HepG2 (cell line): ENCODE data around the gene MPLKIP. TPM values are rescaled to one million over a fixed set of nuclear protein-coding genes. Genes with fewer than 3 reads are reported as not detected.
"Not testable (repeated sequence)": the region's sequence is repeated elsewhere in the genome, so short reads cannot be mapped to it uniquely, and the experiment has no call there.

Experiments
- ATAC-seq: fragments of 200-7000 bp; cut with Tn5 transposase; 3 replicates; pipeline ENCODE4 v1.9.1; 2020; ENCODE audit warnings: mild to moderate bottlenecking, moderate library complexity
- BruUV-seq: library from RNA; stranded (reverse); fragments of 400-500 nt; replicated peaks from 2 replicates; lab custom pipeline; 2021; lab: Mats Ljungman, UMichigan
- CTCF ChIA-PET: fragments of 300-600 bp; formaldehyde crosslinking; extraction: SDS; loops from one replicate; lab custom pipeline; 2021; ENCODE audit warnings: low total read pairs, inconsistent platforms, low intra/inter-chr PET ratio; lab: Yijun Ruan, JAX
- POLR2A ChIA-PET: fragments of 350-600 bp; sonication (Branson Sonifier 250); formaldehyde crosslinking; loops from one replicate; lab custom pipeline; 2020; ENCODE audit warnings: antibody characterized with exemption, inconsistent platforms; lab: Yijun Ruan, JAX
- DNase-seq: peaks from one replicate; pipeline ENCODE4 v3.0.0-alpha.2; 2015; ENCODE audit warnings: low spot score
- FAIRE-seq: peaks from 3 replicates; lab custom pipeline; 2011; peaks lifted over from hg19 to GRCh38; lab: Jason Lieb, UNC
- H2AFZ ChIP-seq: one replicate; pipeline ENCODE4 v1.6.1; 2011; ENCODE audit warnings: low read length, inconsistent platforms
- H3K27ac ChIP-seq: fragments of 300-600 bp; 3 replicates; pipeline ENCODE4 v1.8.0; 2011; ENCODE audit warnings: mixed run types, mild to moderate bottlenecking, mixed read lengths, low read length, inconsistent platforms; ENCODE audit not compliant: insufficient read depth; ENCODE audit errors: extremely low read length
- H3K27me3 ChIP-seq, 2 experiments: fragments of 200-600 bp in 1 of 2; 2 replicates in 1 of 2; 3 replicates in 1 of 2; pipeline versions ENCODE4 v1.6.0 to v1.8.0; 2011; ENCODE audit warnings: low read length in 2 of 2, mild to moderate bottlenecking in 2 of 2, moderate library complexity in 2 of 2, inconsistent platforms in 1 of 2; ENCODE audit not compliant: insufficient read depth in 2 of 2, control insufficient read depth in 1 of 2
- H3K36me3 ChIP-seq, 2 experiments: fragments of 200-600 bp in 1 of 2; replicated peaks in 1 of 2; 2 replicates in 1 of 2; 3 replicates in 1 of 2; pipeline versions ENCODE4 v1.5.1 to v1.8.0; 2011; ENCODE audit warnings: low read length in 2 of 2, inconsistent platforms in 1 of 2; ENCODE audit not compliant: insufficient read depth in 2 of 2, control insufficient read depth in 1 of 2
- H3K4me1 ChIP-seq: 2 replicates; pipeline ENCODE4 v1.5.1; 2012; ENCODE audit warnings: low read length, inconsistent platforms; ENCODE audit not compliant: insufficient read depth
- H3K4me2 ChIP-seq: 2 replicates; pipeline ENCODE4 v1.6.0; 2011; ENCODE audit warnings: low read depth, low read length, inconsistent platforms
- H3K4me3 ChIP-seq, 3 experiments: fragments of 200-600 bp in 1 of 3; sonication (generic), shearing (Covaris generic) in 1 of 3; replicated peaks in 1 of 3; 2 replicates each; pipeline ENCODE4 v1.5.1; 2011 to 2016; ENCODE audit warnings: low read length in 3 of 3, inconsistent platforms in 2 of 3, low read depth in 2 of 3, mild to moderate bottlenecking in 2 of 3, control low read depth in 1 of 3, mixed read lengths in 1 of 3; ENCODE audit not compliant: insufficient read depth in 1 of 3
- H3K79me2 ChIP-seq: one replicate; pipeline ENCODE4 v1.6.1; 2011; ENCODE audit warnings: low read length, inconsistent platforms; ENCODE audit not compliant: insufficient read depth
- H3K9ac ChIP-seq: 2 replicates; pipeline ENCODE4 v1.6.0; 2011; ENCODE audit warnings: mild to moderate bottlenecking, low read depth, low read length, inconsistent platforms; ENCODE audit not compliant: insufficient read depth
- H3K9me3 ChIP-seq: 2 replicates; pipeline ENCODE4 v1.5.1; 2012; ENCODE audit warnings: mild to moderate bottlenecking, low read length
- H4K20me1 ChIP-seq: 2 replicates; pipeline ENCODE4 v1.6.0; 2011; ENCODE audit warnings: inconsistent platforms, mild to moderate bottlenecking, low read length, moderate library complexity; ENCODE audit not compliant: insufficient read depth
- MTF2 ChIP-seq: sonication (generic); formaldehyde crosslinking; IDR thresholded peaks from 2 replicates; pipeline ENCODE4 v1.5.0; 2020; ENCODE audit warnings: missing genetic modification reagents, borderline replicate concordance
- NR2F1 ChIP-seq, 2 experiments: fragments of 450-650 bp in 1 of 2; formaldehyde crosslinking in 1 of 2; IDR thresholded peaks; 2 replicates each; pipeline versions ENCODE4 v1.5.0 to v1.6.1; 2016 to 2020; ENCODE audit warnings: mild to moderate bottlenecking in 1 of 2, missing compliant biosample characterization in 1 of 2, missing genetic modification reagents in 1 of 2, moderate library complexity in 1 of 2
- PTBP1 ChIP-seq: fragments of 200-400 bp; formaldehyde crosslinking; IDR thresholded peaks from 2 replicates; pipeline ENCODE4 v1.6.1; 2018; ENCODE audit warnings: low read length, low read depth; ENCODE audit not compliant: poor library complexity, severe bottlenecking
- WGBS: methylation state at CpG from one replicate; pipeline ENCODE4 v1.1.6; 2017; ENCODE audit warnings: low lambda C conversion rate; 5-methylcytosine and 5-hydroxymethylcytosine counted together
- in situ Hi-C: cut with HindIII; loops from 2 replicates; pipeline ENCODE4 v1.10.0; 2017; ENCODE audit warnings: low pct_unique_long_range_greater_than_20kb; ENCODE audit not compliant: extremely low pct_ligation_motif_present
- intact Hi-C: fragments of 100-400 bp; cut with micrococcal nuclease; formaldehyde crosslinking; loops from one replicate; pipeline ENCODE4 v1.10.0; 2022; ENCODE audit not compliant: unreplicated experiment
- polyA plus RNA-seq, 8 experiments: library from polyadenylated mRNA; depleted of rRNA in 3 of 8; stranded (reverse) in 7 of 8; unstranded in 1 of 8; fragments of >200 nt; fragmentation: Illumina TruSeq in 4 of 8; extraction: Trizol in 4 of 8; gene quantifications; 2 replicates each; pipeline versions ENCODE4 v1.2.1 to v1.2.3, GENCODE V29; 2011 to 2016; ENCODE audit warnings: low read depth in 4 of 8, missing spikeins in 1 of 8, mixed read lengths in 1 of 8; ENCODE audit not compliant: insufficient read depth in 1 of 8
- total RNA-seq, 5 experiments: library from RNA; depleted of rRNA; stranded (reverse); fragments of >200 nt; fragmentation: Illumina TruSeq; extraction: Trizol; gene quantifications; 2 replicates each; pipeline ENCODE4 v1.2.3, GENCODE V29; 2016; ENCODE audit warnings: low read depth in 1 of 5
- TF ChIP-seq, protein P1 (sequence below): sonication (generic); formaldehyde crosslinking; IDR thresholded peaks from 2 replicates; pipeline ENCODE4 v1.4.0; 2020; ENCODE audit warnings: missing genetic modification reagents, mild to moderate bottlenecking, borderline replicate concordance

Gene MPLKIP
- total and polyA plus RNA-seq, 2 of the 13 experiments (the other 11 are each of a cell fraction or from before 2014, with no cell fraction given) = 40.1 to 45.7 TPM

DNA sequence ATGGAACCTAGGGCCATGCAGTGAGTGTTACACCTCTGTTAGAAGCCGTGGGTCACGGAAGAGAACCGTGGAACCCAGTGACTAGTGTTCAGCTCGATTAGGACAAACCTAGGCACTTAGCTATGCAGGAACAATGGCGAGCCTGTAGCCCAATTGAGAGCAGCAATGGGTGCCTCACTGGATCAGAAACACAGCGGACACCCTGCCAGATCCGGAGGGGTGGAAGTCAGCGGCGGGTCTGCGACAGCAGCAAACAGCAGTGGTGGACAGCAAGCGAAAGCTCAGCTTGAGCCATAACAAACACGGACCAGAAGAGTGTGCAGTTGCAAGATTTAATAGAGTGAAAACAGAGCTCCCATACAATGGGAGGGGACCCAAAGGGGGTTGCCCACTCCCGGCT lies 38.7 kb upstream of the MPLKIP start:
- H4K20me1 ChIP-seq, H3K36me3 ChIP-seq, intact Hi-C loops, ATAC-seq, in situ Hi-C loops, H3K4me2 ChIP-seq, H2AFZ ChIP-seq, CTCF ChIA-PET, FAIRE-seq, POLR2A ChIA-PET, BruUV-seq, H3K4me1 ChIP-seq, H3K9ac ChIP-seq, H3K27me3 ChIP-seq, H3K27ac ChIP-seq, DNase-seq, H3K9me3 ChIP-seq, H3K4me3 ChIP-seq, H3K79me2 ChIP-seq: not testable (repeated sequence)
- WGBS = 94% methylated on average over 13 of the region's 13 CpGs

DNA sequence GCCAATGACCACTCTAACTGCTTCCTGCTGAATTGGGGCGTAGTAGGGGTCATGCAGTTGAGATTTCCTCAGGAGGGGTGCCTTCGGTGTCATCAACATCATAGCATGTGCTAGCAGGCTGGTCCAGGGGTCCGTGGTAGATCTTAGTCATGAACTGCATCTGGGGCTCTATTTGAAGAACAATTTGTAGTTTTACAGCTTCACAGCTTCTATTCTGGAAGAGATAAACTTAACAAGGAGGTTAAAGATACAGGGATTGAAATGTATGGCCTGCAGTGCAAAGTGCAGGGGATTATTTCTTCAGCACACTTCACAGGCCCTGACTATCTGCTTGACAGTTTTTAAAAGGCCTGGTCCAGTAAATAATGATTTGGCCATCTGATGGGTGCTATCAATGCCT lies 33.8 kb upstream of the MPLKIP start:
- H3K27ac ChIP-seq, intact Hi-C loops, DNase-seq, BruUV-seq, H4K20me1 ChIP-seq, H3K36me3 ChIP-seq, H3K9me3 ChIP-seq, CTCF ChIA-PET, H3K27me3 ChIP-seq, POLR2A ChIA-PET, H3K79me2 ChIP-seq, ATAC-seq, FAIRE-seq, H3K4me1 ChIP-seq, in situ Hi-C loops, H3K9ac ChIP-seq, H3K4me3 ChIP-seq, H3K4me2 ChIP-seq, H2AFZ ChIP-seq: not testable (repeated sequence)
- 92% methylated on average over 3 of the region's 3 CpGs for WGBS

DNA sequence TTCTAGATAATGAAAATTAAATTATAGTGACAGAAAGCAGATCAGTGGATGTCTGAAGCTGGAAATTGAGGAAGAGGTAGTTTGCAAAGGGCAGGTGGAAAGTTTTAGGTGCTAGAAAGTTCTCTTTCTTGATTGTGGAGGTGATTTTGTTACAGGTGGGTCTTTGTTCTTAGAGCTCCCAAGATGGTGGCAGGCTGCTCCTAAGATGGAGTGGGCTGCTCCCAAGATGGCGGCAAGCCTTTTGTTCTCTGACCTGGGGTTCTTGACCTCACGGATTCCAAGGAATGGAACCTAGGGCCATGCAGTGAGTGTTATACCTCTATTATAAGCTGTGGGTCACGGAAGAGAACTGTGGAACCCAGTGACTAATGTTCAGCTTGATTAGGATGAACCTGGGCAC lies 32.9 kb upstream of the MPLKIP start:
- Histone ChIP-seq H3K36me3 (no peaks in the 10 kb centered on the region), H3K27ac (no peak overlapping the region), H3K4me1 (no peaks in the 10 kb centered on the region), H3K4me3 (no peak overlapping the region), H3K79me2 (no peaks in the 10 kb centered on the region), H3K4me2 (no peak overlapping the region), H3K9me3 (no peaks in the 10 kb centered on the region), H3K27me3 (no peaks in the 10 kb centered on the region), H3K9ac (no peak overlapping the region), H2AFZ (no peak overlapping the region), H4K20me1 (no peaks in the 10 kb centered on the region)
- FAIRE-seq (no peak), DNase-seq (no peak), ATAC-seq (no peak)
- intact Hi-C loops (no loop called here), in situ Hi-C loops (no loop called here)
- TF ChIP-seq PTBP1 (no peak), MTF2 (CRISPR knock-in tag) (no peak), NR2F1 (CRISPR knock-in tag; IDR thresholded peaks at IDR 0.05) (no peak)
- TF ChIP-seq, protein P1, sequence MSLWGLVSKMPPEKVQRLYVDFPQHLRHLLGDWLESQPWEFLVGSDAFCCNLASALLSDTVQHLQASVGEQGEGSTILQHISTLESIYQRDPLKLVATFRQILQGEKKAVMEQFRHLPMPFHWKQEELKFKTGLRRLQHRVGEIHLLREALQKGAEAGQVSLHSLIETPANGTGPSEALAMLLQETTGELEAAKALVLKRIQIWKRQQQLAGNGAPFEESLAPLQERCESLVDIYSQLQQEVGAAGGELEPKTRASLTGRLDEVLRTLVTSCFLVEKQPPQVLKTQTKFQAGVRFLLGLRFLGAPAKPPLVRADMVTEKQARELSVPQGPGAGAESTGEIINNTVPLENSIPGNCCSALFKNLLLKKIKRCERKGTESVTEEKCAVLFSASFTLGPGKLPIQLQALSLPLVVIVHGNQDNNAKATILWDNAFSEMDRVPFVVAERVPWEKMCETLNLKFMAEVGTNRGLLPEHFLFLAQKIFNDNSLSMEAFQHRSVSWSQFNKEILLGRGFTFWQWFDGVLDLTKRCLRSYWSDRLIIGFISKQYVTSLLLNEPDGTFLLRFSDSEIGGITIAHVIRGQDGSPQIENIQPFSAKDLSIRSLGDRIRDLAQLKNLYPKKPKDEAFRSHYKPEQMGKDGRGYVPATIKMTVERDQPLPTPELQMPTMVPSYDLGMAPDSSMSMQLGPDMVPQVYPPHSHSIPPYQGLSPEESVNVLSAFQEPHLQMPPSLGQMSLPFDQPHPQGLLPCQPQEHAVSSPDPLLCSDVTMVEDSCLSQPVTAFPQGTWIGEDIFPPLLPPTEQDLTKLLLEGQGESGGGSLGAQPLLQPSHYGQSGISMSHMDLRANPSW = no peak
- BruUV-seq = no TSS peak
- ChIA-PET POLR2A (no interaction called here), CTCF (no interaction called here)
- WGBS = 100% methylated on average over 3 of the region's 3 CpGs
